H7 (cell line): ENCODE data around the gene PLOD1. TPM values are rescaled to one million over a fixed set of nuclear protein-coding genes. Genes with fewer than 3 reads are reported as not detected.

Experiments
- DNase-seq: peaks from one replicate; pipeline ENCODE4 v3.0.0; 2012
- H3K27me3 ChIP-seq: 2 replicates; pipeline ENCODE4 v1.6.0; 2011; ENCODE audit warnings: mild to moderate bottlenecking, low read length; ENCODE audit not compliant: control insufficient read depth, insufficient read depth
- H3K36me3 ChIP-seq: replicated peaks from 2 replicates; pipeline ENCODE4 v1.5.1; 2011; ENCODE audit warnings: low read length; ENCODE audit not compliant: control insufficient read depth, insufficient read depth
- H3K4me3 ChIP-seq: 2 replicates; pipeline ENCODE4 v1.5.1; 2011; ENCODE audit warnings: low read depth, mild to moderate bottlenecking, control low read depth, low read length, moderate library complexity; ENCODE audit not compliant: insufficient read depth
- total RNA-seq: library from RNA; depleted of rRNA; stranded (reverse); fragments of >200 nt; shearing (Covaris generic); gene quantifications from 2 replicates; pipeline ENCODE4 v1.2.3, GENCODE V29; 2014

PLOD1 gene
- total RNA-seq, 1 experiment from 2014 or later: 90.7 TPM

GRCh38 chr1:12009318-12009947, 74.9 kb downstream of the PLOD1 start:
- Histone ChIP-seq H3K4me3 (no peak overlapping the region), H3K36me3 (peaks cover 54% of the 10 kb centered on the region), H3K27me3 (no peaks in the 10 kb centered on the region)
- no peak for DNase-seq

- DNase-seq: no peak
- H3K36me3 ChIP-seq: peaks cover 41% of the 10 kb centered on the region
Measured at GRCh38 chr1:12010746-12011570, 76.4 kb downstream of the PLOD1 start.

GRCh38 chr1:12011998-12012397, 77.5 kb downstream of the PLOD1 start:
- DNase-seq: no peak
- H3K4me3 ChIP-seq: no peak overlapping the region
- peaks cover 31% of the 10 kb centered on the region for H3K36me3 ChIP-seq
- no peaks in the 10 kb centered on the region for H3K27me3 ChIP-seq

More at GRCh38 chr1:12010746-12011570, 76.4 kb downstream of the PLOD1 start:
- H3K4me3 ChIP-seq: no peak overlapping the region
- no peaks in the 10 kb centered on the region for H3K27me3 ChIP-seq

DNA sequence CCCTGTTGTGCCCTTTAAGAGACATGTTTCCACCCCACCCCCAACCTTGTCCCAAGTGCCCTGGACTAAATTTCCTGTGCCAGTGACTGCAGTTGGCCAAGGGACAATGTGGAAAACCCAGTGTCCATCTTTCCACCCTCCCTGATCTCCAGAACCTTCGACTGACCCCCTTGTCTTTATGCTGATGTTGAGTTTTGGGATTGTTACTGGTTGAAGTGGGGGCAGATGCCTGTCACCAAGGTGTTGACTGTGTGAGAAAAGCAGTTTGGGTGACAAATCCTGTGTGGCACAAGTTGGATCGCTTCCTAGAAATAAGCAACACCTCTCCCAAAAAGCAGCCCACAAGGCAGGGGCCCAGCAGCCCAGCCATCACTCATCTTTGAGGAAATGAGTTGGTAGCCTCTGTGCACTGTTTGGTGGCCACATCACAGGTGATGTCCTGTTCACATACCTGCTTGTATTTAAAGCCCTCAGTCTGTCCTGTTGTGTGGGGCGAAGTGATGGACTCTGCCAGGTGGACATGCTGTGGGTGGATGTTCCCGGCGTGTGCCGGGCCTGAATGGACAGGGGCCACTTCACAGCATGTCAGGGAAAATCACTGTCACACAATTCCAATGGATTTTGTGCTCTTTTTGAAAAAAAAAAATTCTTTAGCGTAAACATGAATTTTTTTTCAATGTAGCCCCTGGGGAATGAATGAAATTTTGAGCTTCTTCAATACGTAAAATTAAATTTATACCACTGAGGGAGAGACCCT, 78.2 kb downstream of the PLOD1 start:
- H3K36me3 ChIP-seq: peaks cover 26% of the 10 kb centered on the region
- no peak for DNase-seq
- H3K4me3 ChIP-seq: no peak overlapping the region
- no peaks in the 10 kb centered on the region for H3K27me3 ChIP-seq

GRCh38 chr1:12014141-12014991, 79.8 kb downstream of the PLOD1 start:
- DNase-seq: peak; percentile 81
- Histone ChIP-seq H3K4me3 (no peak overlapping the region), H3K27me3 (no peaks in the 10 kb centered on the region), H3K36me3 (peaks cover 23% of the 10 kb centered on the region)

DNA sequence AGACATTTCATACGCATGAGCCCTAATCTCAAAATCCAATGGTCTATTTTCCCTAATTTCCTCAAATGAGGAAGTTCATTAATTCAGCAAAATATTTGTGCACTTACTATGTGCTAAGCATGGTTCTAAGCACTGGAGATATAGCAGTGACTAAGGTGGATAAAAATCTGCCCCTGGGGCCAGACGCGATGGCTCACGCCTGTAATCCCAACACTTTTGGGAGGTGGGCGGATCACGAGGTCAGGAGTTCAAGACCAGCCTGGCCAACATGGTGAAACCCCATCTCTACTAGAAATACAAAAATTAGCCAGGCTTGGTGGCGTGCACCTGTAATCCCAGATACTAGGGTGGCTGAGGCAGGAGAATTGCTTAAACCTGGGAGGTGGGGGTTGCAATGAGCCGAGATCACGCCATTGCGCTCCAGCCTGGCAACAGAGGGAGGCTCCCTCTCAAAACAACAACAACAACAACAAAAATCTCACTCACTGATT, 80.5 kb downstream of the PLOD1 start:
- no peaks in the 10 kb centered on the region for H3K27me3 ChIP-seq
- H3K4me3 ChIP-seq: no peak overlapping the region
- DNase-seq: no peak
- H3K36me3 ChIP-seq: peaks cover 19% of the 10 kb centered on the region

GRCh38 chr1:12015499-12015898, 81.0 kb downstream of the PLOD1 start:
- DNase-seq: no peak
- Histone ChIP-seq H3K4me3 (no peak overlapping the region), H3K27me3 (no peaks in the 10 kb centered on the region), H3K36me3 (peaks cover 16% of the 10 kb centered on the region)

- Histone ChIP-seq H3K36me3 (peaks cover 13% of the 10 kb centered on the region), H3K4me3 (no peak overlapping the region), H3K27me3 (no peaks in the 10 kb centered on the region)
- no peak for DNase-seq
Measured at GRCh38 chr1:12016182-12016581, 81.7 kb downstream of the PLOD1 start.

- peaks cover 12% of the 10 kb centered on the region for H3K36me3 ChIP-seq
- no peaks in the 10 kb centered on the region for H3K27me3 ChIP-seq
- H3K4me3 ChIP-seq: peak overlapping the region; percentile 99
- DNase-seq: no peak
Measured at GRCh38 chr1:12019858-12020509, 85.5 kb downstream of the PLOD1 start.

DNA sequence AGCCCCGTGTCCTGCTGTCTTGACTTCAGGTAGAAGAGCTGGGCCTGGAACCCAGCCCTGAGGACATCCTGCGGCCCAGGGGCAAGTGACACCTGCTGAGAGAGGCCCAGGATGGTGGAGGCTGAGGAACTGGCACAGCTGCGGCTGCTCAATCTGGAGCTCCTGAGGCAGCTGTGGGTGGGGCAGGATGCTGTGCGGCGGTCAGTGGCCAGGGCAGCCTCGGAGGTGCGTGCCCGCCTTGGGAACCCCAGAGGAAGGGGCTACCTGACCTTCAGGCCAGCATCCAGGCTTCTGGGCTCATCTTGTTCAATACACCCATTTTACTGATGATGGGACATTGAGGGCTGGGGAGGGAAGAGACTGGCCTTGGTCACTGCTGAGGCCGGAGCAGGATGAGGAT, 87.1 kb downstream of the PLOD1 start:
- Histone ChIP-seq H3K27me3 (no peaks in the 10 kb centered on the region), H3K4me3 (no peak overlapping the region), H3K36me3 (peaks cover 16% of the 10 kb centered on the region)
- no peak for DNase-seq

- no peak overlapping the region for H3K4me3 ChIP-seq
- peaks cover 16% of the 10 kb centered on the region for H3K36me3 ChIP-seq
- no peaks in the 10 kb centered on the region for H3K27me3 ChIP-seq
- DNase-seq: no peak
Measured at GRCh38 chr1:12022036-12022435, 87.5 kb downstream of the PLOD1 start.
